ENCODE measurements around the gene TBC1D22A. TPM values are rescaled to one million over a fixed set of nuclear protein-coding genes. Genes with fewer than 3 reads are reported as not detected.

The TBC1D22A gene
- total and polyA plus RNA-seq, 10 of the 15 experiments (the other 5 are each of a cell fraction or from before 2014, with no cell fraction given), result 0.63 to 44.7 (median 27.4) TPM

- TF ChIP-seq ZNF207 (IDR thresholded peaks at IDR 0.05; ENCODE audit: borderline replicate concordance) (no peak), CHD1 (IDR thresholded peaks at IDR 0.05; ENCODE audit: low read depth, low read length) (0 out of 2 replicates have a peak, but pooled peaks have one; percentile 4), BCL3 (IDR thresholded peaks at IDR 0.05; ENCODE audit: borderline replicate concordance, insufficient read depth, low read depth, low read length, poor library complexity, severe bottlenecking) (no peak), JUND (IDR thresholded peaks at IDR 0.05; ENCODE audit: low read depth, low read length) (no peak), CEBPZ (IDR thresholded peaks at IDR 0.05; ENCODE audit: low read depth, low read length) (no peak), RELA (IDR thresholded peaks at IDR 0.05; ENCODE audit: borderline replicate concordance, partially characterized antibody) (no peak), EED (IDR thresholded peaks at IDR 0.05; ENCODE audit: low read depth) (no peak), LARP7 (IDR thresholded peaks at IDR 0.05) (0 out of 2 replicates have a peak, but pooled peaks have one; percentile 53), E2F8 (IDR thresholded peaks at IDR 0.05; ENCODE audit: low read depth, partially characterized antibody) (no peak), ZBED1 (IDR thresholded peaks at IDR 0.05; ENCODE audit: borderline replicate concordance) (no peak)
- in situ Hi-C loops (cut with MboI) (loop anchor here (25.0 kb wide), 1 partner anchor 1326 kb away; no protein-coding TSS in a partner anchor), intact Hi-C loops (cut with micrococcal nuclease; ENCODE audit: unreplicated experiment) (loop anchor here (1.0 kb wide), 1 partner anchor 13 kb away; no protein-coding TSS in a partner anchor)
- Histone ChIP-seq H3K36me3 (ENCODE audit: control insufficient read depth in 2 of 2, insufficient read depth in 2 of 2, low read length in 1 of 2) (peaks cover 0 to 6% of the 10 kb centered on the region in 2 experiments; a peak in 2 of 4 replicates), H3K9ac (ENCODE audit: control insufficient read depth, insufficient read depth, low read length) (peak overlapping the region; percentile 94), H3K4me3 (peak overlapping the region; percentile 97), H3K27ac (ENCODE audit: control insufficient read depth, insufficient read depth) (peak overlapping the region; percentile 91), H3K4me2 (ENCODE audit: control insufficient read depth, insufficient read depth) (peak overlapping the region; percentile 88), H3K27me3 (replicated peaks in 1 of 2; ENCODE audit: control insufficient read depth in 2 of 2, insufficient read depth in 2 of 2, low read length in 1 of 2) (no peaks in the 10 kb centered on the region), H4K20me1 (ENCODE audit: control insufficient read depth, insufficient read depth) (no peaks in the 10 kb centered on the region), H3K9me3 (replicated peaks; ENCODE audit: control insufficient read depth, insufficient read depth, low read length) (no peaks in the 10 kb centered on the region; the same call in 2 of the 3 replicates), H2AFZ (ENCODE audit: control insufficient read depth, low read depth, low read length) (peak overlapping the region; percentile 82), H3K79me2 (ENCODE audit: control insufficient read depth, insufficient read depth, low read length) (peaks cover 49% of the 10 kb centered on the region), H3K4me1 (ENCODE audit: control insufficient read depth, insufficient read depth, low read length) (peaks cover 9% of the 10 kb centered on the region)
- POLR2A ChIA-PET, result interaction anchor here (0.6 to 4.3 kb wide), 7 partner anchors 10 to 171 kb away, joined by 3 to 56 read pairs (median 3); no protein-coding TSS in a partner anchor
- RAD21 ChIA-PET (ENCODE audit: unreplicated experiment), result interaction anchor here (0.6 to 10.5 kb wide), 7 partner anchors 13 to 198 kb away, joined by 3 to 199 read pairs (median 13); no protein-coding TSS in a partner anchor
- no peak for DNase-seq (ENCODE audit: low read depth, low spot score)
- TSS peak; percentile 98 for BruUV-seq (replicated peaks)
- CTCF ChIA-PET, result interaction anchor here (1.1 to 11.8 kb wide), 11 partner anchors 11 to 198 kb away, joined by 3 to 297 read pairs (median 5); no protein-coding TSS in a partner anchor
- no peak for ATAC-seq
- SMC1A ChIA-PET (ENCODE audit: uncharacterized antibody, unreplicated experiment), result interaction anchor here (0.6 to 5.8 kb wide), 10 partner anchors 8 to 198 kb away, joined by 3 to 72 read pairs (median 4); no protein-coding TSS in a partner anchor
- 2% methylated on average over 17 of the region's 17 CpGs for WGBS (ENCODE audit: insufficient coverage, insufficient replicate concordance, low lambda C conversion rate, missing lambda C conversion rate)
- FAIRE-seq, result no peak
These were observed 762 bp upstream of the TBC1D22A start for GRCh38 chr22:46761539-46762237.

Data from GM12878 (cell line).